C4-2B (cell line): ENCODE results near the gene HBA2.

Source experiments
- ZFX ChIP-seq: fragments of 450-650 bp; IDR thresholded peaks from 2 replicates; pipeline ENCODE4 v1.6.1; 2017
- TF ChIP-seq, protein P1 (sequence below): fragments of 450-650 bp; conservative IDR thresholded peaks from 2 replicates; pipeline ENCODE4 v1.5.1; 2017; ENCODE audit warnings: mild to moderate bottlenecking

DNA sequence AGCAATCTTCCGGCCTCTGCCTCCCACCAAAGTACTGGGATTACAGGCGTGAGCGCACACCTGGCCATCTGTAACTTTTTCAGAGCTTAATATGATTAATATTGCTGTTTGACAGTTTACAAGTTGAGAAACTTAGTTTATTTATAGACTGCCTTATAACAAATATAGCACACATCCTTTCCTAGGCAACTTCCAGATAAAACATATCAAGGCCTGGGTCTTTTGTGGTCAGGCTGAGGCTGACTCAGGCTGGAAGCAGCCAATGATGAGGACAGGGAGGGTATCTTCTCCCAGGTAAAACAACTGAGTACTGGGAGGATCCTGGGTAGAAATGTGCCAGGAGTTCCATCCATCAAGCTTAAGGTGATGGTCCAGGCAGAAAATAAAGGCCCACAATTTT lies 40.3 kb downstream of the HBA2 start:
- TF ChIP-seq, protein P1, sequence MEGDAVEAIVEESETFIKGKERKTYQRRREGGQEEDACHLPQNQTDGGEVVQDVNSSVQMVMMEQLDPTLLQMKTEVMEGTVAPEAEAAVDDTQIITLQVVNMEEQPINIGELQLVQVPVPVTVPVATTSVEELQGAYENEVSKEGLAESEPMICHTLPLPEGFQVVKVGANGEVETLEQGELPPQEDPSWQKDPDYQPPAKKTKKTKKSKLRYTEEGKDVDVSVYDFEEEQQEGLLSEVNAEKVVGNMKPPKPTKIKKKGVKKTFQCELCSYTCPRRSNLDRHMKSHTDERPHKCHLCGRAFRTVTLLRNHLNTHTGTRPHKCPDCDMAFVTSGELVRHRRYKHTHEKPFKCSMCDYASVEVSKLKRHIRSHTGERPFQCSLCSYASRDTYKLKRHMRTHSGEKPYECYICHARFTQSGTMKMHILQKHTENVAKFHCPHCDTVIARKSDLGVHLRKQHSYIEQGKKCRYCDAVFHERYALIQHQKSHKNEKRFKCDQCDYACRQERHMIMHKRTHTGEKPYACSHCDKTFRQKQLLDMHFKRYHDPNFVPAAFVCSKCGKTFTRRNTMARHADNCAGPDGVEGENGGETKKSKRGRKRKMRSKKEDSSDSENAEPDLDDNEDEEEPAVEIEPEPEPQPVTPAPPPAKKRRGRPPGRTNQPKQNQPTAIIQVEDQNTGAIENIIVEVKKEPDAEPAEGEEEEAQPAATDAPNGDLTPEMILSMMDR: no peak
- no peak for TF ChIP-seq ZFX
